NOMO-1 (cell line): ENCODE measurements around the gene OR7C2.

Experiments used
- DNase-seq, 2 experiments: peaks; one replicate each; lab custom pipeline; 2025; ENCODE audit not compliant: unreplicated experiment in 2 of 2; lab: John Stamatoyannopoulos, UW

Gene OR7C2

DNA sequence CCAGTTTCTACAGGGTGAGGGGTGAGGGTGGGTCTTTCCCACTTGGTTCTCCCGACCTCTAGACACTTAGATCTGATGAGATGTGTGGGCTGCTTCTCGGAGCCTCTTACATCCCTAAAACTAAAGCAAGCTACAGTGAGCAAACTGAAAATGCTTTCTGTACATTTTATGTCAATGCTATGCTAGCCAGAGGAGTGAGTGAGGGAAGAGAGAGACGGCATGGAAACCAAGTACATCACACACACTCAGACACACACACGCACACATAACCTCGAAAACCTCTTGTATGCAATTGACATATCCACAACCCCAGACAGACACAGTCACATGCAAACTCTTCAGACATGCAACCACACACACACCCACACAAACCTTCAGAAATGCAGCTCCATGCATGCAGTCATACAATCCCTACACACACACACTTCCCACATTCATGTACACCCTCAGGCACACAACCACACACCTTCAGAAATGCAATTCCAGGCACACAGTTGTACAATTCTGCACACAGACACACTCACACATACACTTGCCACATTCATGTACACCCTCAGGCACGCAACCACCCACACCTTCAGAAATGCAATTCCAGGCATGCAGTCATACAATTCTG lies 37.0 kb downstream of the OR7C2 start:
- DNase-seq = no peak

DNA sequence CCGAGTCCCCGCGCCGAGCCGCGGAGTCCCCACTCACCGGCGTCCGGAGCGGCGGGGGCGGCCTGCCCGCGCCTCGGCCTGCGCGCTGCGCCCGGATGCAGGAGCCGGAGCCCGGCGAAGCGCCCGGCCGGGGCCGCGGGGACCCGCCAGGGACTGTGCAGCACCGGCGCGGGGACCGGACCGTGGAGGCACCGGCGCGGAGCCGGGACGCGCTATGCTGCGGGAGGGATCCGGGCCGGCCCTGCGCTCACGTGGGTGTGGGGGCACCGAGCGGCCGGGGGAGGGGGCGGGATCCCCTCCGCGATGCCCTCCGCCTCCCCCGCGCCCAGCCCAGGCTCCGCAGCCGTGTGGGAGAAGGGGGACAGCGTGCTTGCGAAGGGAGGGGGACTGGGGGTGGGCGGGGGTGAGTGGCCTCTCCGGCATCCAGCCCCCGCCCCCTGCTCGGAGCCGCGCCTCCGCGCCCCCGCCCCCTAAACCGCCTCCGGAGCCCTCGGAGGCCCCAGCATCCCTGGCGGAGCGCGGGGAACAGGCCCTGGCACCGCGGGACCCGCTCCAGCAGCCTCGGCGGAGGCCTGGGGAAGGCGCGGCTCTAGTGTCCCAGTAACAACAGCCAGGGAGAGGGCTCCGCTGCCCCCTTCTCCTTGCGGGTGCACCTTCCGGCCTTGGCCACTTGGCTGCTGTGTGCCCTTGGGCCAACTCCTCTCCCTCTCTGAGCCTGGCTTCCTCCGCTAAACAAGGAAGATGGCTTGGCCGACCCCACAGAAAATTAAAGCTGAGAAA lies 38.4 kb downstream of the OR7C2 start, which contains the start of gene SLC1A6:
SLC1A6 (minus strand) TSS at position 389 of the 780 bp plus-strand sequence. CDS start 6,954 bp downstream, outside the sequence.
- DNase-seq = no peak

- no peak for DNase-seq
These were observed 43.8 kb downstream of the OR7C2 start for GRCh38 chr19:14985133-14985532.
